ENCODE results near the gene PNPLA6. TPM values are rescaled to one million over a fixed set of nuclear protein-coding genes. Genes with fewer than 3 reads are reported as not detected.

PNPLA6 gene
- total RNA-seq, 2 experiments from 2014 or later, result 62.0 to 70.9 TPM

GRCh38 chr19:7589822-7590221 is 54.3 kb downstream of the PNPLA6 start:
- H3K4me3 ChIP-seq (ENCODE audit: low read length), result no peak overlapping the region
- no peaks in the 10 kb centered on the region for H3K36me3 ChIP-seq (ENCODE audit: insufficient read depth, low read length)
- H3K27ac Mint-ChIP-seq, result no peak overlapping the region
- intact Hi-C loops (cut with DNase I, micrococcal nuclease), result no loop called here
- H3K27me3 Mint-ChIP-seq, result peaks cover 21% of the 10 kb centered on the region
- H3K9me3 ChIP-seq (ENCODE audit: control insufficient read depth in 1 of 2, insufficient read depth in 1 of 2, low read length in 2 of 2), result no peaks in the 10 kb centered on the region
- CTCF ChIA-PET, result no interaction called here
- peaks cover 7 to 9% of the 10 kb centered on the region in 2 experiments for H3K27me3 ChIP-seq (ENCODE audit: control insufficient read depth in 1 of 2, insufficient read depth in 2 of 2, low read length in 2 of 2)
- no peak overlapping the region for H3K27ac ChIP-seq (ENCODE audit: low read depth in 1 of 2, low read length in 2 of 2)
- H3K4me1 Mint-ChIP-seq (ENCODE audit: low read depth), result no peaks in the 10 kb centered on the region
- no peak for DNase-seq
- H3K4me1 ChIP-seq (ENCODE audit: insufficient read depth, low read length), result no peaks in the 10 kb centered on the region
- POLR2A ChIA-PET, result no interaction called here
- no peaks in the 10 kb centered on the region for H3K9me3 Mint-ChIP-seq
- H3K4me3 Mint-ChIP-seq, result no peak overlapping the region
- no peak for ATAC-seq (ENCODE audit: poor library complexity)
- no peak for TF ChIP-seq CTCF (IDR thresholded peaks at IDR 0.05)
- H3K36me3 Mint-ChIP-seq (ENCODE audit: low read depth), result no peaks in the 10 kb centered on the region

DNA sequence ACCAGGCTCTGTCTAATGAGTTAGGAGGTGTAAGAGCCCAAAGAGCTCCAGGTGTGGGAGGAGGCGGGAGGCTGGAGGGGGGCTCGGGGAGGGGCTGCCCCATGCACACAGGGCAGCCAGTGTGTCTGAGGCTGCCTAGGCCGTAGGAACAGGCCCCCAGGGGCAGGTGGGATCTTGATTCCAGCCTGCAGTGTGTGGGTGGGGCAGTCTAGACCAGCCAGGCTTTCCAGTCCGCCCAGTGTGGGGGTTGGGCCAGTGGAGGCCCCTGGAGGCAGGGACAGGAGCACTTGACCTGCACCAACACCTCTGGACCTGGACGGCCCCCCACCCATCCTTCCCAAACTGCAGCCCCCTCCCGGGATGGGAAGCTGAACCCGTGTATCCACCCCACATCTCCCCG is 54.7 kb downstream of the PNPLA6 start:
- Histone ChIP-seq H3K4me1 (ENCODE audit: insufficient read depth, low read length) (peaks cover under 1% of the 10 kb centered on the region), H3K27me3 (ENCODE audit: control insufficient read depth in 1 of 2, insufficient read depth in 2 of 2, low read length in 2 of 2) (peaks cover 10 to 11% of the 10 kb centered on the region in 2 experiments), H3K36me3 (ENCODE audit: insufficient read depth, low read length) (no peaks in the 10 kb centered on the region), H3K4me3 (ENCODE audit: low read length) (no peak overlapping the region), H3K9me3 (ENCODE audit: control insufficient read depth in 1 of 2, insufficient read depth in 1 of 2, low read length in 2 of 2) (no peaks in the 10 kb centered on the region), H3K27ac (ENCODE audit: low read depth in 1 of 2, low read length in 2 of 2) (no peak overlapping the region)
- Mint-ChIP-seq H3K9me3 (no peaks in the 10 kb centered on the region), H3K27ac (no peak overlapping the region), H3K4me3 (no peak overlapping the region), H3K36me3 (ENCODE audit: low read depth) (no peaks in the 10 kb centered on the region), H3K27me3 (peaks cover 25% of the 10 kb centered on the region), H3K4me1 (ENCODE audit: low read depth) (peaks cover 3% of the 10 kb centered on the region)
- no peak for ATAC-seq (ENCODE audit: poor library complexity)
- DNase-seq, result no peak
- no peak for TF ChIP-seq CTCF (IDR thresholded peaks at IDR 0.05)
- ChIA-PET CTCF (no interaction called here), POLR2A (no interaction called here)
- intact Hi-C loops (cut with DNase I, micrococcal nuclease), result no loop called here

DNA sequence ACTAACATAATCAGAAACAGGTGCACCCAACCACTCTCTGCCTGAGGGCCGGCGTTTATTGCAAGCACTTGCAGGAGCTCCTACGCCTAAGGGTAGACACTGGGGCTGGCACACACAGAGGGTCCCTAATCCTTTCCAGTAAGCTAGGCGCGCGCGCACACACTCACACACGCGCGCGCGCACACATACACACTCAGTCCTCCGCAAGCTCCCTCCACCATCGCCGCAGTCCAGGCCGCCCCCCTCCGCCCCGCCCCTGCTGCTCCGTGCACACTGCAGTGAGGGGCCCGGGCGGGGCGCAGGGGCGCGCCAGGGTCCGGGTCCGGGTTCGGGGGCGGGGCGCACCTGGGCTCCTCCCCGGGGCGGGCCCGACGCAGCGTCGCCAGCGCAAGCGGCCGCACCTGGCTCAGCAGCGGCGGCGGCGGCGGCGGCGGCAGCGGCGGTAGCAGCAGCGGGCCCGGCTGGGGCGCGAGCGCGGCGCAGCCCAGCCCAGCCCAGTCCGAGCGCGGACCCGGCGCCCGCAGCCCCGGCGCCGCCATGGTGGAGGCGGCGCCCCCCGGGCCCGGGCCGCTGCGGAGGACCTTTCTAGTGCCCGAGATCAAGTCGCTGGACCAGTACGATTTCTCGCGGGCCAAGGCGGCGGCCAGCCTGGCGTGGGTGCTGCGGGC is 60.1 kb downstream of the PNPLA6 start, which contains the start of gene CAMSAP3:
CAMSAP3 (plus strand) TSS at position 398 of the 668 bp plus-strand sequence; CDS start at position 538, 140 bp downstream.
- TF ChIP-seq CTCF (IDR thresholded peaks at IDR 0.05), result no peak
- Histone ChIP-seq H3K4me3 (ENCODE audit: low read length) (peak within 1 kb of the TSS; percentile 26), H3K36me3 (ENCODE audit: insufficient read depth, low read length) (no peaks in the 10 kb centered on the region), H3K27ac (ENCODE audit: low read depth in 1 of 2, low read length in 2 of 2) (no peak within 1 kb of the TSS), H3K4me1 (ENCODE audit: insufficient read depth, low read length) (peaks cover 11% of the 10 kb centered on the region), H3K27me3 (ENCODE audit: control insufficient read depth in 1 of 2, insufficient read depth in 2 of 2, low read length in 2 of 2) (peaks cover 31 to 37% of the 10 kb centered on the region in 2 experiments), H3K9me3 (ENCODE audit: control insufficient read depth in 1 of 2, insufficient read depth in 1 of 2, low read length in 2 of 2) (peaks cover 0 to 8% of the 10 kb centered on the region in 2 experiments)
- Mint-ChIP-seq H3K36me3 (ENCODE audit: low read depth) (no peaks in the 10 kb centered on the region), H3K9me3 (no peaks in the 10 kb centered on the region), H3K27me3 (peaks cover 54% of the 10 kb centered on the region), H3K4me3 (peak within 1 kb of the TSS; percentile 80), H3K4me1 (ENCODE audit: low read depth) (peaks cover 5% of the 10 kb centered on the region), H3K27ac (no peak within 1 kb of the TSS)
- CTCF ChIA-PET, result interaction anchor here (1.5 kb wide), 1 partner anchor 27 kb away, joined by 5 read pairs; no protein-coding TSS in a partner anchor
- DNase-seq, result peak in 10 of 14 experiments; percentile 16 to 66 (median 29)
- POLR2A ChIA-PET, result interaction anchor here (0.7 kb wide), 1 partner anchor 34 kb away, joined by 3 read pairs; the partner anchor contains the start of genes PET100 and XAB2
- intact Hi-C loops (cut with DNase I, micrococcal nuclease), result no loop called here
- ATAC-seq (ENCODE audit: poor library complexity), result peak; percentile 76
